Panc1 (cell line): ENCODE data around the gene HTRA2. TPM values are rescaled to one million over a fixed set of nuclear protein-coding genes. Genes with fewer than 3 reads are reported as not detected.

ENCODE experiments used
- ATAC-seq: fragments of 200-7000 bp; cut with Tn5 transposase; 2 replicates; pipeline ENCODE4 v1.9.1; 2020; ENCODE audit warnings: mild to moderate bottlenecking, moderate library complexity
- BruUV-seq: library from RNA; stranded (reverse); fragments of 400-500 nt; replicated peaks from 2 replicates; lab custom pipeline; 2021; lab: Mats Ljungman, UMichigan
- CTCF ChIA-PET: fragments of 300-600 bp; sonication (Branson Sonifier 250); formaldehyde crosslinking; loops from one replicate; lab custom pipeline; 2022; ENCODE audit warnings: antibody characterized with exemption; lab: Charles Lee
- POLR2A ChIA-PET: fragments of 300-600 bp; sonication (Branson Sonifier 250); formaldehyde crosslinking; loops from one replicate; lab custom pipeline; 2022; ENCODE audit warnings: antibody characterized with exemption; lab: Charles Lee
- DNase-seq: peaks from one replicate; pipeline ENCODE4 v3.0.0-alpha.2; 2010; ENCODE audit warnings: low read depth, low spot score
- H3K27ac ChIP-seq: 2 replicates; pipeline ENCODE4 v1.5.1; 2011; ENCODE audit warnings: mild to moderate bottlenecking, low read length, inconsistent platforms
- H3K27me3 ChIP-seq: fragments of 200-500 bp; sonication (Bioruptor generic); 2 replicates; pipeline ENCODE4 v1.6.0; 2014; ENCODE audit warnings: low read length, inconsistent platforms; ENCODE audit not compliant: control insufficient read depth, insufficient read depth
- H3K36me3 ChIP-seq: fragments of 200-500 bp; sonication (Bioruptor generic); 2 replicates; pipeline ENCODE4 v1.5.1; 2014; ENCODE audit warnings: inconsistent platforms, mild to moderate bottlenecking, low read length, moderate library complexity; ENCODE audit not compliant: control insufficient read depth, insufficient read depth
- H3K4me1 ChIP-seq: 2 replicates; pipeline ENCODE4 v1.5.1; 2011; ENCODE audit warnings: inconsistent platforms, mild to moderate bottlenecking, low read length, moderate library complexity; ENCODE audit not compliant: control insufficient read depth, insufficient read depth
- H3K4me3 ChIP-seq, 2 experiments: 2 replicates each; pipeline ENCODE4 v1.5.1; 2011 to 2012; ENCODE audit warnings: low read depth in 2 of 2, low read length in 2 of 2, mild to moderate bottlenecking in 2 of 2, inconsistent platforms in 1 of 2, moderate library complexity in 1 of 2
- H3K9me3 ChIP-seq: fragments of 200-500 bp; sonication (Bioruptor generic); 2 replicates; pipeline ENCODE4 v1.5.1; 2014; ENCODE audit warnings: low read depth, mild to moderate bottlenecking, inconsistent platforms, low read length, moderate library complexity; ENCODE audit not compliant: control insufficient read depth, insufficient read depth
- CTCF ChIP-seq: fragments of 450-650 bp; IDR thresholded peaks from 2 replicates; pipeline ENCODE4 v1.5.1; 2017; ENCODE audit warnings: mild to moderate bottlenecking
- POLR2AphosphoS5 ChIP-seq: IDR thresholded peaks from 2 replicates; pipeline ENCODE4 v1.6.1; 2012; ENCODE audit warnings: mild to moderate bottlenecking, low read depth, low read length, moderate library complexity
- REST ChIP-seq, 2 experiments: IDR thresholded peaks; 2 replicates each; pipeline ENCODE4 v1.6.1; 2011 to 2012; ENCODE audit warnings: low read depth in 2 of 2, control low read depth in 1 of 2, low read length in 1 of 2, mild to moderate bottlenecking in 1 of 2, moderate library complexity in 1 of 2; ENCODE audit not compliant: insufficient read depth in 1 of 2
- SIN3A ChIP-seq: IDR thresholded peaks from 2 replicates; pipeline ENCODE4 v1.6.1; 2012; ENCODE audit warnings: low read depth, mild to moderate bottlenecking, low read length, moderate library complexity, borderline replicate concordance; ENCODE audit not compliant: insufficient read depth
- TCF7L2 ChIP-seq: IDR thresholded peaks from 2 replicates; pipeline ENCODE4 v1.6.1; 2011; ENCODE audit warnings: mild to moderate bottlenecking, low read depth, low read length, inconsistent platforms
- in situ Hi-C: cut with HindIII; loops from 2 replicates; pipeline ENCODE4 v1.10.0; 2016; ENCODE audit warnings: low sequenced_read_pairs, low pct_unique_long_range_greater_than_20kb
- intact Hi-C: fragments of 100-400 bp; cut with micrococcal nuclease; formaldehyde crosslinking; loops from one replicate; pipeline ENCODE4 v1.10.0; 2022; ENCODE audit not compliant: unreplicated experiment
- total RNA-seq: library from RNA; stranded (reverse); gene quantifications from one replicate; pipeline ENCODE4 v1.2.1, GENCODE V29; 2021; ENCODE audit not compliant: unreplicated experiment

HTRA2 gene
- total RNA-seq, 1 experiment from 2014 or later: 21.2 TPM

GRCh38 chr2:74555610-74556103 is 25.9 kb downstream of the HTRA2 start:
- H3K27ac ChIP-seq: no peak overlapping the region
- no peak for DNase-seq
- peaks cover 11% of the 10 kb centered on the region; the same call in 1 of the 2 replicates for H3K4me1 ChIP-seq
- no peaks in the 10 kb centered on the region for H3K36me3 ChIP-seq
- POLR2A ChIA-PET: no interaction called here
- BruUV-seq: no TSS peak
- ATAC-seq: no peak
- TF ChIP-seq SIN3A (no peak), CTCF (no peak), POLR2AphosphoS5 (no peak), TCF7L2 (no peak), REST (IDR thresholded peaks at IDR 0.05; ENCODE audit: insufficient read depth in 1 of 2, low read depth in 2 of 2, low read length in 1 of 2) (no peak)
- CTCF ChIA-PET: no interaction called here
- H3K4me3 ChIP-seq: no peak overlapping the region
- no peaks in the 10 kb centered on the region for H3K9me3 ChIP-seq
- in situ Hi-C loops: no loop called here
- intact Hi-C loops: no loop called here
- H3K27me3 ChIP-seq: no peaks in the 10 kb centered on the region

GRCh38 chr2:74556159-74556558 is 26.4 kb downstream of the HTRA2 start:
- ChIA-PET CTCF (no interaction called here), POLR2A (no interaction called here)
- Histone ChIP-seq H3K4me1 (peaks cover 11% of the 10 kb centered on the region; the same call in 1 of the 2 replicates), H3K36me3 (no peaks in the 10 kb centered on the region), H3K9me3 (no peaks in the 10 kb centered on the region), H3K4me3 (no peak overlapping the region), H3K27ac (no peak overlapping the region), H3K27me3 (no peaks in the 10 kb centered on the region)
- BruUV-seq: no TSS peak
- TF ChIP-seq REST (IDR thresholded peaks at IDR 0.05; ENCODE audit: insufficient read depth in 1 of 2, low read depth in 2 of 2, low read length in 1 of 2) (no peak), TCF7L2 (no peak), POLR2AphosphoS5 (no peak), SIN3A (no peak), CTCF (no peak)
- DNase-seq: no peak
- intact Hi-C loops (no loop called here), in situ Hi-C loops (no loop called here)
- ATAC-seq: no peak
